GM12873 (cell line): ENCODE results near the gene WDR7.
A peak's percentile ranks its signal among the peaks of the same experiment; 100 is the strongest.

Experiments
- CTCF ChIP-seq: IDR thresholded peaks from 2 replicates; pipeline ENCODE4 v1.5.1; 2012; ENCODE audit warnings: low read depth, mild to moderate bottlenecking, moderate library complexity, low read length, control low read depth; ENCODE audit not compliant: insufficient read depth; ENCODE audit errors: missing control alignments

Gene WDR7

GRCh38 chr18:56645415-56646016 lies 5.6 kb upstream of the WDR7 start:
- peak; percentile 48 for TF ChIP-seq CTCF

GRCh38 chr18:56647071-56647470 lies 4.1 kb upstream of the WDR7 start:
- no peak for TF ChIP-seq CTCF

DNA sequence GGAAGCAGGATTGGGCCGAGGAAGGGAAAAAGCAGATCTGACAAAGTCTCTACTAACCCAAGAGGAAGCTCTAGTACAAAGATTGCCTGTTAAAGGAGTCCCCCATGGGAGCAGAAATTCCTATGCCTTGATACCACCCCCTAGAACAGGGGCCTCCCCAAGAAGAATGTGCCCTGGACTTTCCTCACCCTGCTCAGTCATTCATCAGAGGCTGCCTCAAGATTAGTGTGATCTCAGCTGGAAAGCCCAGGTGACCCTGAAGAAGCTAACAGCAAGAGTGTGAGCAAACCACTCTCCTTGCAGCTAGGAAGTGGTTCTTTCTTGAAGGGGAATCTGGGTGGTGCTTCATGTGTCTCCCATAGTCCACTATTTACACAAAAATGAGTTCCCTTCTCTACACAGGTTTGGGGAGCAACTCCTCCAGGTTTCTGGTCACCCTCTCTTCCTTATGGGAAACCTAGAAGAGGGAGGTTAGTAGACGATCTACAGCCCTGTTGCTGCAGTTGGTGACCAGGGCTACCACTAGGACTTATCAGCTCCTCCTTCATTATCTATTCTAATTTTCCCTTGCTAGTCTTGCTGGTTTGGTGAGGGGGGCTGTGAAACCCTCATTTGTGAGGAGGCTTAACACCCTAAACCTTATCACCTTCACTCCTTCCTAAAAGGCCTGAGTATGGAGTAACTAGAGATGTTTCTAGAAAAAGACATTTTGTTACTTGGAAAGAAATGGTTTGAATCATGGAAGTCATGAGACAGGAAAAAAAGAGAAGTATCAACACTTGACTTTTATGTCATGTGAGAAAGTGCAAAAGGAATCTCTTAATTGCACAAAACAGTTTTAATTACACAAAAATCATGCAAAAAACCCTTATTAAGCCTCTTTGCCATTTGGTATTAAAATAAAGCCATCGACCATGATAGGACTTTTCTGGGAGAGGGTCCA lies 2.9 kb upstream of the WDR7 start:
- no peak for TF ChIP-seq CTCF

- TF ChIP-seq CTCF: no peak
Observed at GRCh38 chr18:56649996-56650395, 1.2 kb upstream of the WDR7 start.

- TF ChIP-seq CTCF: no peak
Observed at GRCh38 chr18:56651771-56652092, 573 bp downstream of the WDR7 start.

DNA sequence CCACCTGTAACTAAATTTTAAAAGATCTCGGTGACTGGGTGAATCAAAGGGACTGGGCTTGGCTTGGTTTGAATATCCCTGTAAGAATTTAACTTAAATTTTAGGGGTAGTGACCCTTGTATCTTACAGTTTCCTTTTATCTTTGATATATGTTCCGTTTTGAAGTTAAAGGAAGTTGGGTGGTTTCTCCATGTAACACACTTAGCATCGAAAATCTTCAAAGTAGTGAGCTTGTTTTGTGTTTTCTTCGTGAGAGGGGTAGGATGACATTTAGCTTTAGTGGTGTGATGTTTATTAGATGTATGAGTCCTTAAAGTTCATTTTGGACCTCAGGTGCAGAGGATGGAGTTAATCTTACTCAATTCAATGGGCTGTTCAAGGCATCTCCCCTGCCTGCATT lies 1.6 kb downstream of the WDR7 start:
- TF ChIP-seq CTCF: no peak

- no peak for TF ChIP-seq CTCF
Observed at GRCh38 chr18:56658261-56658660, 7.1 kb downstream of the WDR7 start.
